GM19328 (cell line): Measurements from ENCODE around the gene RAB44.

Experiments
- ATAC-seq: cut with Tn5 transposase; IDR thresholded peaks from one replicate; pipeline ENCODE4 v1.9.1; 2021; ENCODE audit warnings: mild to moderate bottlenecking, moderate library complexity; ENCODE audit not compliant: unreplicated experiment

The RAB44 gene

GRCh38 chr6:36728289-36729160, 30.9 kb downstream of the RAB44 start:
- ATAC-seq, result no peak

DNA sequence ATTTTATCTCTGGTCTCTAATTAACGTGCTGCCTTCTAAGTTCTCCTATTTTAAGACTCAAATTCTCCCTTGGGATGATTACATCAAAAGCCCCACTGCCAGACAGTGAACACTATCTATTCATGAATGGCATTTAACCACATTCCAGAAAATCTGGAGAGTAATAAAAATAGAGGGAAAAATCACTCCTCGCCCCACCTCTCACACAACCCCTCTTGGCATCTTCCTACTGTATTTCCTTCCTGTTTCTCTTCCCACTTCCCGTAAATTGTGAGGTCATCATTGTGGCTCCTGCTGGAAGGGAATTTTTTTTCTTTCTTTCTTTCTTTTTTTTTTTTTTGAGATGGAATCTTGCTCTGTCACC, 31.5 kb downstream of the RAB44 start:
- ATAC-seq, result no peak

DNA sequence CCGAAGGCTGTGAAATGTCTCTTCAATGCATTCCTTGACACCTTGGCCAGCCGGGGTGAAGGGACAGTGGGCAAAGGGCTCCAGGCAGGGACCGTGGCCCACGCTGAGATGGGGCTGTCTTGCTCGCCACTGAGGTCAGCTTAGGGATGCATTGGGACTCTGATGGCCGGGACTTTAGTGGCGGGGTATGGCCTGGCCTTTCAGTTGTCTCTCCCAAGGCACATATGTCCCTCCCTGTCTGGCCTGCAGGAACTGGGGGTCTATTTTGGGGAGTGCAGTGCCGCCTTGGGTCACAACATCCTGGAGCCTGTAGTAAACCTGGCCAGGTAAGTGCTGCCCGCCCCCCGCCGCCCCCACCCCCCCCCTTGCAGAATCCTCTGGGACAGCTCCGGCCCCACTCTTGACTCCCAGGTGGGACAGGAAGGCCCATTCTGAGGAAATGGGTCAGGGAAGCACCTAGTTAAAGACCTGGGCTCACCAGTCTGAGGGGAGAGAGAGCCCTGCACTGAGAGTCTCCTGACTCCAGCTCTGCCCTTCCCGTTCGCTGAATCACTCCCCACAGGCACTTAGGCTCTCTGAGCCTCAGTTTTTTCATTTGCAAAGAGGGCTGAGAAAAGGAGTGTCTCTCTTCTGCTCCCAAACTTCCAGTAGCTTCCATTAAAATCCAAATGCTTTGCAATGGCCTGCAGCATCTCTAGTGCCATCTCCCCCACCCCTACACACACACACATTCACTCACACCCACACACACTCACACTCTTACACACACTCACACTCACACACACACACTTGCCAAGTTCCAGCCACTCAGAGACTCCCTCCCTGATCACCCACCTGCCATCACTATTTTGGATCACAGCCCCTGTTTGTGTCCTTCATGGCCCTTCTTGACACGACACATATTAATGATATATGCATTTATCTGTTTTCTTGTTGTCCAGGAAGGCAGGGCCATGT, 33.1 kb downstream of the RAB44 start:
- ATAC-seq, result no peak

- no peak for ATAC-seq
These were observed 34.1 kb downstream of the RAB44 start for GRCh38 chr6:36731622-36732310.

- no peak for ATAC-seq
These were observed 35.7 kb downstream of the RAB44 start for GRCh38 chr6:36733300-36733699.

GRCh38 chr6:36734486-36735060, 36.9 kb downstream of the RAB44 start:
- no peak for ATAC-seq

- ATAC-seq, result no peak
These were observed 37.8 kb downstream of the RAB44 start for GRCh38 chr6:36735110-36736071.

DNA sequence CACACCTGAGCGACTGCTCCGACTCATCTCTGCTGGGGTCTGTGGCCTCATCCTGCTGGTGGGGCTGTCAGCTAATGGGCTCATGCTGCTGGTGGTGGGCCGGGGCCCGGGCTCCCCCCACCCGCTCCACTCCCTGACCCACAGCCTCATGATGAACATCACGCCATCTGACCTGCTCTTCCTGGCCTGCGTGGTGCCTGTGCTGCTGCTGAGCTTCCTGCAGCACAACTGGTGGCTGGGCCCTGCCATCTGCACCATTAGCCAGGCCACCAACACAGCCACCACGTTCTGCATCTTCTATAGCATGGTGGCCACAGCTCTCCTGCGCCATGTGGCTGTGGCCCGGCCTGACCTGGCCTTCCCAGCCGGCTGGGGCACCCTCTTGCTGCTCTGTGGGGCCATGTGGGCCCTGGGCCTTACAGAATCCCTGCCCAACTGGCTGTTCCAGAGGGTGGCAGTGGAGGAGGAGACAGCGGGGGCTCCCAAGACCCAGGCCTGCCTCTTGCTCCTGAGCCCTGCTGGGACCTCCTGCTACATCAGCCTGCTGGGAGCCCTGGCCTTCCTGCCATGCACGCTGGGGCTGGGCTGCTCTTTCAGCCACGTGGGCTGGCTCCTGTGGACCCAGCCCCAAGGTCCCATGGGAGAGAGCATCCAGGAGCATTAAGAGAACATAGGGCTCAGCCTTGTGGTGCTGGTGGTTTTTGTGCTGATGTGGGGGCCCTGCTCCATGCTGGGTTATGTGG, 39.6 kb downstream of the RAB44 start:
- no peak for ATAC-seq

GRCh38 chr6:36738108-36738507, 40.5 kb downstream of the RAB44 start:
- no peak for ATAC-seq

DNA sequence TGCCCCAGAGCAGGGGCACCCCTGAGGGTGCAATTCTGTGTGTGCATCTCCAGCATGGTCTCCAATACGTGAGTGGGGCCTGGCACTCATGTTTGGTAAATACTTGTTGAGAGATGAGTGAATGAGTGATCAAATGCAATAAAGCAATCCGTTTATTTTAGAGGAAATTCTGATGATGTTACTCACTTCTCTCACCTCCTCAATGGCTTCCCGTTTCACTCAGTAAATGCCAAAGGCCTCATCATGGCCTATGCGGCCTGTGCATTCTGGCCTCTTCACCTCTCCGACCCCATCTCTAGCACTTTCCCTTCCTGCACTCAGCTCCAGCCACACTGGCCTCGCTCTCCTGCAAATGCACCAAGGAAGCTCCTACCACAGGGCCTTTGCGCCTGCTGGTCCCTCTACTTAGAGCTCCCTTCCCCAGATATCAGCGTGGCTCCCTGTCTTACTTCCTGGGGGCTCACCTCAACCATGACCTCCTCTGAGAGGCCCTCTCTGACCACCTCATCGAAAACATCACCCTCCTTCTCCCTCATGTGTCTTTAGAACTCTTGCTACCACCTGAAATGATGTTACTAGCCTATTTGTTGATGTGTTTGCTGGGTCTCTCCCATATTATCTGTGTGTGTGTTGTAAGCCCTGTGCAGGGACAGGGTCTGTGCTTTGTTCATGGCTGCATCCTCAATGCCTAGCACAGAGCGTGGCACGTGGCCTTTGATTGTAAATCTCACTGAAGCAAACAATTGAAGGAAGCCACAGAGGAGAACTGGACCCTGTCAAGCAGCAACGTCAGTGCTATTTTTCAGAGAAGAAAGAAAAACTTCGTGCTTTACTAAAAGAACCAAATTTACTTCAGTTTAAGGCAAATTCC, 42.6 kb downstream of the RAB44 start:
- ATAC-seq, result no peak

GRCh38 chr6:36740818-36741179, 43.2 kb downstream of the RAB44 start:
- no peak for ATAC-seq

DNA sequence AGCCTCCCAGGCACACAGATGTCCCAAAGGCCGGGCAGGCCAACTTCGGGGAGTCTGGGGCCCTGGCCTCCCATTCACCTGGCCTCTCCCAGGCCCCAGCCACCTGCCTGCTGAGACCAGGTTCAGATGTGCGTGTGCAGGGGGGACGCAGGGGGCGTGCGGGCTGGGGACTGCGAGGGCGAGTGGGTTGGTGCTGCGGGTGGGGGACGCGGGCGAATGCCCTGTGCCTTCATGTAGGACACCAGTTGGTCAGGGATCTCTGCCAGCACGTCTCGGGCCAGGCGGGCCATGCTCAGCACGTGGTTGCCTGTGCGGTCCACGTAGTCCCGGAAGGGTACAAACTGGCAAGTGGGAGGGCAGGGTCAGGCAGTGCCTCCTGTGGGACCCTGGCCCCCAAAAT, 44.5 kb downstream of the RAB44 start:
- ATAC-seq, result no peak

- ATAC-seq, result no peak
These were observed 45.4 kb downstream of the RAB44 start for GRCh38 chr6:36743032-36743431.

- no peak for ATAC-seq
These were observed 46.1 kb downstream of the RAB44 start for GRCh38 chr6:36743538-36744303.

- ATAC-seq, result no peak
These were observed 46.7 kb downstream of the RAB44 start for GRCh38 chr6:36744304-36744673.

DNA sequence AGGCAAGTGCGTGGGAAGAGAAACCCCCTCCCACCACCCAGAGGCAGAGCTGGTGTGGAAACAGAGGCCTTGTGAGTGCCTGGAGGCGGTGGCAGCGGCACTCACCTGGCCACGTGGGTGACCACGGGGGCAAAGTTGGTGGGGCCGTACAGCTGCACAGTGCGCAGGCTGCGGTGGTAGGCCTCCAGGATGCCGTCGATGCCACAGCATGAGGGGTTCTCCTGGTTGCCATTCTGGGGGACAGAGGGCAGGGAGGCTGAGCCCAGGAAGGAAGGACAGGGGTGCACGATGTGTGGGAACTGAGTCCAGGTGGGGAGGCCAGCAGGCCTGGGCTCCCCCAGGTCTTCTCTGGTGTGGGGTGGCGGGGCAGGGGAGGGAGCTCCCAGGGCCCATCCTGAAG, 47.7 kb downstream of the RAB44 start:
- ATAC-seq, result no peak

GRCh38 chr6:36745836-36746235, 48.2 kb downstream of the RAB44 start:
- ATAC-seq, result no peak

GRCh38 chr6:36746251-36746650, 48.6 kb downstream of the RAB44 start:
- no peak for ATAC-seq
